ENCODE results near the gene RABAC1.

DNA sequence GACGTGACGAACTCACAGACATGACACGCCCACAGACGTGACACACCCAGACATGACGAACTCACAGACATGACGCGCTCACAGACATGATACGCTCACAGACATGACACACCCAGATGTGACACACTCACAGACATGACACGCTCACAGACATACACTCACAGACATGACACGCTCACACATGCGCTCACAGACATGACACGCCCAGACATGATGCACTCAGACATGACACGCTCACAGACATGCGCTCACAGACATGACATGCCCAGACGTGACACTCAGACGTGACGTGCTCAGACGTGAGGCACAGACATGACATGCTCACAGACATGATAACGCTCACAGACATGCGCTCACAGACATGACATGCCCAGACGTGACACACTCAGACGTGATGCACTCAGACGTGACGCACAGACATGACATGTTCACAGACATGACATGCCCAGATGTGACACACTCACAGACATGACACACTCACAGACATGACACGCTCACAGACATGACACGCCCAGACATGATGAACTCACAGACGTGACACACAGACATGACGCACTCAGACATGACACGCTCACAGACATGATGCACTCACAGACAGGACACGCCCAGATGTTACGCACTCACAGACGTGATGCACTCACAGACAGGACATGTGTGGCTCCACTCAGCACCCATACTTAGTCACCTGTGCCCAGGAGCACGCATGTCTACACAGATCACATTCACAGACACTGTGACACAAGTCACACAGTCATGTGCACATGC, 39.0 kb downstream of the RABAC1 start:
- TF ChIP-seq, protein P1, sequence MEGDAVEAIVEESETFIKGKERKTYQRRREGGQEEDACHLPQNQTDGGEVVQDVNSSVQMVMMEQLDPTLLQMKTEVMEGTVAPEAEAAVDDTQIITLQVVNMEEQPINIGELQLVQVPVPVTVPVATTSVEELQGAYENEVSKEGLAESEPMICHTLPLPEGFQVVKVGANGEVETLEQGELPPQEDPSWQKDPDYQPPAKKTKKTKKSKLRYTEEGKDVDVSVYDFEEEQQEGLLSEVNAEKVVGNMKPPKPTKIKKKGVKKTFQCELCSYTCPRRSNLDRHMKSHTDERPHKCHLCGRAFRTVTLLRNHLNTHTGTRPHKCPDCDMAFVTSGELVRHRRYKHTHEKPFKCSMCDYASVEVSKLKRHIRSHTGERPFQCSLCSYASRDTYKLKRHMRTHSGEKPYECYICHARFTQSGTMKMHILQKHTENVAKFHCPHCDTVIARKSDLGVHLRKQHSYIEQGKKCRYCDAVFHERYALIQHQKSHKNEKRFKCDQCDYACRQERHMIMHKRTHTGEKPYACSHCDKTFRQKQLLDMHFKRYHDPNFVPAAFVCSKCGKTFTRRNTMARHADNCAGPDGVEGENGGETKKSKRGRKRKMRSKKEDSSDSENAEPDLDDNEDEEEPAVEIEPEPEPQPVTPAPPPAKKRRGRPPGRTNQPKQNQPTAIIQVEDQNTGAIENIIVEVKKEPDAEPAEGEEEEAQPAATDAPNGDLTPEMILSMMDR (IDR thresholded peaks at IDR 0.05), result no peak
- TF ChIP-seq ZFX (IDR thresholded peaks at IDR 0.05; ENCODE audit: borderline replicate concordance), result no peak

Measured in 22Rv1 (cell line).